Spleen (tissue), 7 donors: ENCODE results near the gene DHX29.

ENCODE experiments used
- POLR2A ChIP-seq, 3 donors: fragments of 450-650 bp; IDR thresholded peaks; one replicate each; pipeline ENCODE4 v1.5.1; 2017; ENCODE audit warnings: antibody characterized with exemption in 3 of 3, mild to moderate bottlenecking in 1 of 3
- POLR2AphosphoS5 ChIP-seq, 3 donors: sonication (generic); formaldehyde crosslinking; IDR thresholded peaks; one replicate each; pipeline ENCODE4 v1.5.1; 2017; ENCODE audit warnings: antibody characterized with exemption in 3 of 3
- TF ChIP-seq, protein P1 (sequence below), 11 experiments: fragments of 200-600 bp in 7 of 11; fragments of 450-650 bp in 4 of 11; sonication (generic) in 4 of 11; IDR thresholded peaks in 8 of 11; conservative IDR thresholded peaks in 3 of 11; 1 replicate in 7 of 11; 2 replicates in 4 of 11; pipeline versions ENCODE4 v1.4.0 to v1.8.0; 2016 to 2021; ENCODE audit warnings: antibody characterized with exemption in 11 of 11, inconsistent platforms in 4 of 11, mild to moderate bottlenecking in 1 of 11
- donor health status: DM: no; HTN: no; CAD: no; lungs with moderate emphysema.
- donor health status: DM: no; HTN: no; CAD: no.
- donor health status: DM: no; HTN: no; CAD: no.

DNA sequence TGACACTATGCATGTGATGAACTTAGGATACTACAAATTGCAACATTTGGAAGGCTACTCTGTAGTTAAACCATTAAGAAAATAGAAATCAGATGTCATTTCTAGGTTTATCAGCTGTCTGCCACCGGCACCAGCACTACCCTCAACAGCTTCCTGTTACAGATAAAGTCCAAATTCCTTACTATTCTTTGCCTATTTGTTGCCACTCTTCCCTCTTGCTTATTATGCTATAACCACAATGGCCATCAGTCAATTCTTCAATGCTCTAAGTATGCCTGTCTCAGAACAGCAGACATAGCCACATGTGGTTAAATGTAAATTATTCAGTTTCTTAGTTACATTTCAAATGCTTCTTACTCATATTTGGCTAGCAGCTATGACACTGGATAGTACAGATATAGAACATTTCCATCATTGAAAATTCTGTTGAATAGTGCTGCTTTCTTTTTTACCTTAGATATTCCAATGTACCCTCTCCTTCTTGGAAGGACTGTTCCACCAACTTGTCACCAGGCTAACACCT lies 21.0 kb downstream of the DHX29 start:
- TF ChIP-seq, protein P1, sequence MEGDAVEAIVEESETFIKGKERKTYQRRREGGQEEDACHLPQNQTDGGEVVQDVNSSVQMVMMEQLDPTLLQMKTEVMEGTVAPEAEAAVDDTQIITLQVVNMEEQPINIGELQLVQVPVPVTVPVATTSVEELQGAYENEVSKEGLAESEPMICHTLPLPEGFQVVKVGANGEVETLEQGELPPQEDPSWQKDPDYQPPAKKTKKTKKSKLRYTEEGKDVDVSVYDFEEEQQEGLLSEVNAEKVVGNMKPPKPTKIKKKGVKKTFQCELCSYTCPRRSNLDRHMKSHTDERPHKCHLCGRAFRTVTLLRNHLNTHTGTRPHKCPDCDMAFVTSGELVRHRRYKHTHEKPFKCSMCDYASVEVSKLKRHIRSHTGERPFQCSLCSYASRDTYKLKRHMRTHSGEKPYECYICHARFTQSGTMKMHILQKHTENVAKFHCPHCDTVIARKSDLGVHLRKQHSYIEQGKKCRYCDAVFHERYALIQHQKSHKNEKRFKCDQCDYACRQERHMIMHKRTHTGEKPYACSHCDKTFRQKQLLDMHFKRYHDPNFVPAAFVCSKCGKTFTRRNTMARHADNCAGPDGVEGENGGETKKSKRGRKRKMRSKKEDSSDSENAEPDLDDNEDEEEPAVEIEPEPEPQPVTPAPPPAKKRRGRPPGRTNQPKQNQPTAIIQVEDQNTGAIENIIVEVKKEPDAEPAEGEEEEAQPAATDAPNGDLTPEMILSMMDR (IDR thresholded peaks at IDR 0.05 in 8 of 11, conservative IDR thresholded peaks at IDR 0.05 in 3 of 11): no peak
- TF ChIP-seq POLR2A (IDR thresholded peaks at IDR 0.05): no peak
- TF ChIP-seq POLR2AphosphoS5 (IDR thresholded peaks at IDR 0.05): no peak
